Common myeloid progenitor, CD34-positive (primary cell): ENCODE results near the gene YIF1B.
"Not testable (repeated sequence)": the region's sequence is repeated elsewhere in the genome, so short reads cannot be mapped to it uniquely, and the experiment has no call there.

ENCODE experiments used
- CTCF ChIA-PET: fragments of 350-600 bp; sonication (Branson Sonifier 250); formaldehyde crosslinking; loops from one replicate; lab custom pipeline; 2021; ENCODE audit warnings: antibody characterized with exemption; lab: Charles Lee
- POLR2A ChIA-PET: fragments of 350-600 bp; sonication (Branson Sonifier 250); formaldehyde crosslinking; loops from one replicate; lab custom pipeline; 2021; ENCODE audit warnings: antibody characterized with exemption; lab: Charles Lee
- DNase-seq, 3 donors: peaks; one replicate each; pipeline versions ENCODE4 v3.0.0 to v3.0.0-alpha.2; 2013
- H3K27ac ChIP-seq, 2 experiments: 1 replicate in 1 of 2; 2 replicates in 1 of 2; pipeline ENCODE4 v1.7.0; 2013; ENCODE audit warnings: inconsistent platforms in 2 of 2, low read length in 2 of 2, mild to moderate bottlenecking in 2 of 2, low read depth in 1 of 2, moderate library complexity in 1 of 2; ENCODE audit not compliant: severe bottlenecking in 2 of 2, insufficient read depth in 1 of 2, poor library complexity in 1 of 2
- H3K27me3 ChIP-seq, 5 experiments: replicated peaks in 2 of 5; 1 replicate in 3 of 5; 2 replicates in 2 of 5; pipeline versions ENCODE4 v1.6.1 to v1.7.0; 2013; ENCODE audit warnings: low read length in 4 of 5, mild to moderate bottlenecking in 2 of 5, moderate library complexity in 2 of 5, inconsistent platforms in 1 of 5; ENCODE audit not compliant: insufficient read depth in 5 of 5, control insufficient read depth in 4 of 5
- H3K36me3 ChIP-seq, 4 experiments: 1 replicate in 2 of 4; 2 replicates in 2 of 4; pipeline versions ENCODE4 v1.6.1 to v1.7.0; 2013; ENCODE audit warnings: low read length in 3 of 4, control low read depth in 1 of 4, mild to moderate bottlenecking in 1 of 4; ENCODE audit not compliant: control insufficient read depth in 4 of 4, insufficient read depth in 4 of 4
- H3K4me1 ChIP-seq, 4 experiments: 1 replicate in 3 of 4; 2 replicates in 1 of 4; pipeline versions ENCODE4 v1.6.1 to v1.7.1; 2013; ENCODE audit warnings: low read length in 3 of 4, mild to moderate bottlenecking in 3 of 4, control low read depth in 1 of 4, inconsistent platforms in 1 of 4, moderate library complexity in 1 of 4; ENCODE audit not compliant: control insufficient read depth in 4 of 4, insufficient read depth in 4 of 4; ENCODE audit errors: control extremely low read depth in 1 of 4
- H3K4me3 ChIP-seq, 7 experiments: 1 replicate in 4 of 7; 2 replicates in 3 of 7; pipeline versions ENCODE4 v1.5.1 to v1.7.0; 2013; ENCODE audit warnings: mild to moderate bottlenecking in 7 of 7, low read length in 6 of 7, moderate library complexity in 6 of 7, inconsistent platforms in 2 of 7, low read depth in 2 of 7, control low read depth in 1 of 7; ENCODE audit not compliant: insufficient read depth in 4 of 7, control insufficient read depth in 1 of 7; ENCODE audit errors: extremely low read depth in 1 of 7
- H3K9me3 ChIP-seq, 5 experiments: 1 replicate in 4 of 5; 2 replicates in 1 of 5; pipeline versions ENCODE4 v1.6.1 to v1.7.1; 2013; ENCODE audit warnings: low read length in 4 of 5, mild to moderate bottlenecking in 2 of 5, inconsistent platforms in 1 of 5, low read depth in 1 of 5, moderate library complexity in 1 of 5; ENCODE audit not compliant: control insufficient read depth in 4 of 5, insufficient read depth in 2 of 5; ENCODE audit errors: control extremely low read depth in 1 of 5
- WGBS: methylation state at CpG from one replicate; pipeline ENCODE4 v1.1.5; 2013; ENCODE audit not compliant: insufficient coverage; 5-methylcytosine and 5-hydroxymethylcytosine counted together

YIF1B gene

GRCh38 chr19:38350883-38351282 lies 35.1 kb upstream of the YIF1B start:
- CTCF ChIA-PET = interaction anchor here (1.5 kb wide), 1 partner anchor 107 kb away, joined by 3 read pairs; no protein-coding TSS in a partner anchor

GRCh38 chr19:38346837-38347236 lies 31.1 kb upstream of the YIF1B start:
- peaks cover 0 to 2% (median 0%) of the 10 kb centered on the region in 5 experiments for H3K27me3 ChIP-seq
- no peaks in the 10 kb centered on the region for H3K4me1 ChIP-seq
- ChIA-PET CTCF (no interaction called here), POLR2A (no interaction called here)
- peaks cover 0 to 7% (median 3%) of the 10 kb centered on the region in 4 experiments for H3K36me3 ChIP-seq
- 100% methylated on average over 1 of the region's 4 CpGs for WGBS
- no peaks in the 10 kb centered on the region for H3K9me3 ChIP-seq
- no peak overlapping the region for H3K4me3 ChIP-seq
- no peak overlapping the region for H3K27ac ChIP-seq
- DNase-seq = no peak

More at GRCh38 chr19:38350883-38351282, 35.1 kb upstream of the YIF1B start:
- 100% methylated on average over 1 of the region's 3 CpGs for WGBS
- Histone ChIP-seq H3K36me3 (peaks cover 0 to 4% (median 0%) of the 10 kb centered on the region in 4 experiments), H3K9me3 (no peaks in the 10 kb centered on the region), H3K4me3 (no peak overlapping the region), H3K4me1 (no peaks in the 10 kb centered on the region), H3K27ac (no peak overlapping the region), H3K27me3 (peaks cover 0 to 4% (median 0%) of the 10 kb centered on the region in 5 experiments)
- no peak for DNase-seq
- POLR2A ChIA-PET = interaction anchor here (0.7 kb wide), 1 partner anchor 12 kb away, joined by 3 read pairs; no protein-coding TSS in a partner anchor

- ChIA-PET CTCF (no interaction called here), POLR2A (no interaction called here)
- 100% methylated on average over 2 of the region's 2 CpGs for WGBS
- no peaks in the 10 kb centered on the region for H3K9me3 ChIP-seq
- no peak overlapping the region for H3K27ac ChIP-seq
- H3K4me1 ChIP-seq = peaks cover 0 to 14% (median 9%) of the 10 kb centered on the region in 4 experiments
- no peak overlapping the region for H3K4me3 ChIP-seq
- H3K36me3 ChIP-seq = peaks cover 0 to 7% (median under 1%) of the 10 kb centered on the region in 4 experiments
- no peaks in the 10 kb centered on the region for H3K27me3 ChIP-seq
- no peak for DNase-seq
Measured at GRCh38 chr19:38340927-38341326, 25.2 kb upstream of the YIF1B start.

GRCh38 chr19:38339011-38339410 lies 23.3 kb upstream of the YIF1B start:
- H3K4me3 ChIP-seq, POLR2A ChIA-PET, H3K9me3 ChIP-seq, DNase-seq, H3K36me3 ChIP-seq, H3K27me3 ChIP-seq, H3K27ac ChIP-seq: not testable (repeated sequence)
- peaks cover 0 to 15% (median 9%) of the 10 kb centered on the region in 4 experiments for H3K4me1 ChIP-seq
- CTCF ChIA-PET = interaction anchor here (0.6 to 1.4 kb wide), 4 partner anchors 96 to 104 kb away, joined by 3 to 5 read pairs (median 4); no protein-coding TSS in a partner anchor
- 88% methylated on average over 4 of the region's 4 CpGs for WGBS

- WGBS = 63% methylated on average over 9 of the region's 10 CpGs
- no peaks in the 10 kb centered on the region for H3K27me3 ChIP-seq
- H3K36me3 ChIP-seq = no peaks in the 10 kb centered on the region
- no peaks in the 10 kb centered on the region for H3K9me3 ChIP-seq
- POLR2A ChIA-PET = interaction anchor here (0.7 to 2.5 kb wide), 2 partner anchors 37 to 55 kb away, joined by 3 to 13 read pairs; partner anchors contain the start of gene PSMD8
- peak overlapping the region; percentile 6 to 93 (median 80) for H3K4me3 ChIP-seq
- no peak for DNase-seq
- H3K4me1 ChIP-seq = peaks cover 0 to 15% (median 9%) of the 10 kb centered on the region in 4 experiments
- CTCF ChIA-PET = interaction anchor here (1.1 kb wide), 1 partner anchor 17 kb away, joined by 3 read pairs; no protein-coding TSS in a partner anchor
- H3K27ac ChIP-seq = peak overlapping the region in 1 of 2 experiments; percentile 75
Measured at GRCh38 chr19:38337360-38337653, 21.6 kb upstream of the YIF1B start.

- WGBS = 6% methylated on average over 41 of the region's 41 CpGs
- POLR2A ChIA-PET = interaction anchor here (0.7 to 2.5 kb wide), 2 partner anchors 37 to 55 kb away, joined by 3 to 13 read pairs; partner anchors contain the start of gene PSMD8
Measured at GRCh38 chr19:38336638-38337359, 21.1 kb upstream of the YIF1B start.

More at GRCh38 chr19:38336638-38337359, 21.1 kb upstream of the YIF1B start:
- peak; percentile 95 to 97 (median 97) for DNase-seq
- H3K36me3 ChIP-seq = no peaks in the 10 kb centered on the region
- H3K27me3 ChIP-seq = no peaks in the 10 kb centered on the region
- peak overlapping the region; percentile 61 to 93 (median 81) for H3K4me3 ChIP-seq
- CTCF ChIA-PET = interaction anchor here (0.9 to 6.7 kb wide), 5 partner anchors 16 to 110 kb away, joined by 3 to 62 read pairs (median 3); no protein-coding TSS in a partner anchor
- H3K27ac ChIP-seq = peak overlapping the region in 1 of 2 experiments; percentile 75
- H3K4me1 ChIP-seq = peaks cover 0 to 15% (median 9%) of the 10 kb centered on the region in 4 experiments
- H3K9me3 ChIP-seq = no peaks in the 10 kb centered on the region
